MM.1S (cell line): Measurements from ENCODE around the gene PLA2G2F.

Source experiments
- DNase-seq: peaks from one replicate; pipeline ENCODE4 v3.0.0-alpha.2; 2015
- H2AFZ ChIP-seq: fragments of 300-600 bp; sonication (generic); 2 replicates; pipeline ENCODE4 v1.6.0; 2016; ENCODE audit warnings: antibody characterized with exemption, low read length
- H3F3A ChIP-seq: fragments of 300-600 bp; sonication (generic); 2 replicates; pipeline ENCODE4 v1.6.1; 2016; ENCODE audit warnings: mild to moderate bottlenecking, antibody characterized with exemption, low read length, moderate library complexity, mixed read lengths; ENCODE audit not compliant: insufficient read depth
- H3K27ac ChIP-seq: fragments of 300-600 bp; sonication (generic); 2 replicates; pipeline ENCODE4 v1.5.1; 2016; ENCODE audit warnings: mild to moderate bottlenecking, low read length
- H3K27me3 ChIP-seq: fragments of 300-600 bp; sonication (generic); replicated peaks from 2 replicates; pipeline ENCODE4 v1.6.0; 2016; ENCODE audit warnings: low read length; ENCODE audit not compliant: insufficient read depth
- H3K36me3 ChIP-seq: fragments of 300-600 bp; sonication (generic); replicated peaks from 2 replicates; pipeline ENCODE4 v1.6.1; 2016; ENCODE audit warnings: mild to moderate bottlenecking, low read length, mixed read lengths; ENCODE audit not compliant: insufficient read depth
- H3K4me1 ChIP-seq: fragments of 300-600 bp; sonication (generic); 2 replicates; pipeline ENCODE4 v1.6.1; 2016; ENCODE audit warnings: low read length, mixed read lengths
- H3K4me2 ChIP-seq: fragments of 300-600 bp; sonication (generic); 2 replicates; pipeline ENCODE4 v1.6.0; 2016; ENCODE audit warnings: low read depth, low read length
- H3K4me3 ChIP-seq: fragments of 300-600 bp; sonication (generic); 2 replicates; pipeline ENCODE4 v1.5.1; 2016; ENCODE audit warnings: low read length, mixed read lengths
- H3K79me2 ChIP-seq: fragments of 300-600 bp; sonication (generic); 2 replicates; pipeline ENCODE4 v1.6.1; 2016; ENCODE audit warnings: mixed run types, low read length, mixed read lengths
- H3K9ac ChIP-seq: fragments of 300-600 bp; sonication (generic); 2 replicates; pipeline ENCODE4 v1.6.1; 2016; ENCODE audit warnings: low read length, mixed read lengths
- H3K9me2 ChIP-seq: fragments of 300-600 bp; sonication (generic); replicated peaks from 2 replicates; pipeline ENCODE4 v1.6.1; 2016; ENCODE audit warnings: mild to moderate bottlenecking, low read length, mixed read lengths; ENCODE audit not compliant: insufficient read depth
- H3K9me3 ChIP-seq: fragments of 300-600 bp; sonication (generic); replicated peaks from 2 replicates; pipeline ENCODE4 v1.6.1; 2016; ENCODE audit warnings: mild to moderate bottlenecking, low read length, mixed read lengths; ENCODE audit not compliant: insufficient read depth
- H4K20me1 ChIP-seq: fragments of 300-600 bp; sonication (generic); 2 replicates; pipeline ENCODE4 v1.6.1; 2016; ENCODE audit warnings: mild to moderate bottlenecking, low read length, moderate library complexity, mixed read lengths; ENCODE audit not compliant: insufficient read depth
- EZH2 ChIP-seq: fragments of 300-600 bp; sonication (generic); optimal IDR thresholded peaks from 2 replicates; pipeline ENCODE3; 2017; ENCODE audit warnings: low read depth, mild to moderate bottlenecking, antibody characterized with exemption, low read length, mixed read lengths
- EZH2phosphoT487 ChIP-seq: fragments of 300-600 bp; sonication (generic); IDR thresholded peaks from 2 replicates; pipeline ENCODE4 v1.6.1; 2018; ENCODE audit warnings: antibody characterized with exemption, low read length
- TF ChIP-seq, protein P1 (sequence below): fragments of 300-600 bp; sonication (generic); IDR thresholded peaks from 2 replicates; pipeline ENCODE4 v1.5.1; 2016; ENCODE audit warnings: antibody characterized with exemption, low read length, mixed read lengths

PLA2G2F gene

DNA sequence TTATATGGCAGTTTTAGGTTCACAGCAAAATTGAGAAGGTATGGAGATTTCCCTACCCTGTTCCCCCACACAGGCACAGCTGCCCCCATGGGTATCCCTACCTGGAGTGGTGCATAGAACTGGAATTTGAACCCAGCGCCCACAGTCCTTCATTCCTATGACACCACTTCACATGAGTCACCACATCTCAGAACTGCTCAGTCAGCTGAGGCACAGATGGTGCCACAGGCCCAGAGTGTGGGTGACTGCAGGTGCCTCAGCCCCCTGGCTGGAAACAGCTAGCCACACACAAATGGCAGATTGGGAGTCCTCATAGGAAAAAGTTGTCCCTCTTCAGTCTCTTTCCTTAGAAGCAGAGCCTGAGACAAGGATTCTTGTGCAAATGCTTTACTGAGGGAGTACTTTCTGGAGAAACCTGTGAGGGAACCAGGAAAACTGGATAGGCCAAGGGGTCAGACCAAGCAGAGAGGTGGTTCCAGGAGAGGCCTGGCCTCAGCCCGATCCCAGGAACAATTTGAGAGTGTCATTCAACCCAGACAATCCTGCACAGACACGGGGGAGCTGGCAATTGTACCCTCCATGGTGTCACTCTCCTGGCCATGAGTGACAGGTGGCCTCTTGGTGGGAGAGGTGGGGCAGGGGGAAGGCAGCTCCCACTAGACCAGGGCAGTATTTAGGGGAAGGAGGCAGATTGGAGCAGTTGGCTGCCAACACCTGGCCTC lies 26.7 kb upstream of the PLA2G2F start:
- no peaks in the 10 kb centered on the region for H3K79me2 ChIP-seq
- H2AFZ ChIP-seq: no peak overlapping the region
- H3K4me2 ChIP-seq: no peak overlapping the region
- no peaks in the 10 kb centered on the region for H3K27me3 ChIP-seq
- H3K36me3 ChIP-seq: no peaks in the 10 kb centered on the region
- peak; percentile 21 for DNase-seq
- no peak overlapping the region for H3K27ac ChIP-seq
- H4K20me1 ChIP-seq: no peaks in the 10 kb centered on the region
- no peaks in the 10 kb centered on the region for H3K9me2 ChIP-seq
- TF ChIP-seq, protein P1, sequence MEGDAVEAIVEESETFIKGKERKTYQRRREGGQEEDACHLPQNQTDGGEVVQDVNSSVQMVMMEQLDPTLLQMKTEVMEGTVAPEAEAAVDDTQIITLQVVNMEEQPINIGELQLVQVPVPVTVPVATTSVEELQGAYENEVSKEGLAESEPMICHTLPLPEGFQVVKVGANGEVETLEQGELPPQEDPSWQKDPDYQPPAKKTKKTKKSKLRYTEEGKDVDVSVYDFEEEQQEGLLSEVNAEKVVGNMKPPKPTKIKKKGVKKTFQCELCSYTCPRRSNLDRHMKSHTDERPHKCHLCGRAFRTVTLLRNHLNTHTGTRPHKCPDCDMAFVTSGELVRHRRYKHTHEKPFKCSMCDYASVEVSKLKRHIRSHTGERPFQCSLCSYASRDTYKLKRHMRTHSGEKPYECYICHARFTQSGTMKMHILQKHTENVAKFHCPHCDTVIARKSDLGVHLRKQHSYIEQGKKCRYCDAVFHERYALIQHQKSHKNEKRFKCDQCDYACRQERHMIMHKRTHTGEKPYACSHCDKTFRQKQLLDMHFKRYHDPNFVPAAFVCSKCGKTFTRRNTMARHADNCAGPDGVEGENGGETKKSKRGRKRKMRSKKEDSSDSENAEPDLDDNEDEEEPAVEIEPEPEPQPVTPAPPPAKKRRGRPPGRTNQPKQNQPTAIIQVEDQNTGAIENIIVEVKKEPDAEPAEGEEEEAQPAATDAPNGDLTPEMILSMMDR: no peak
- TF ChIP-seq EZH2phosphoT487 (no peak), EZH2 (no peak)
- H3F3A ChIP-seq: no peaks in the 10 kb centered on the region
- H3K4me1 ChIP-seq: peaks cover 7% of the 10 kb centered on the region; the same call in 1 of the 2 replicates
- no peak overlapping the region for H3K4me3 ChIP-seq
- H3K9me3 ChIP-seq: no peaks in the 10 kb centered on the region
- H3K9ac ChIP-seq: no peak overlapping the region

DNA sequence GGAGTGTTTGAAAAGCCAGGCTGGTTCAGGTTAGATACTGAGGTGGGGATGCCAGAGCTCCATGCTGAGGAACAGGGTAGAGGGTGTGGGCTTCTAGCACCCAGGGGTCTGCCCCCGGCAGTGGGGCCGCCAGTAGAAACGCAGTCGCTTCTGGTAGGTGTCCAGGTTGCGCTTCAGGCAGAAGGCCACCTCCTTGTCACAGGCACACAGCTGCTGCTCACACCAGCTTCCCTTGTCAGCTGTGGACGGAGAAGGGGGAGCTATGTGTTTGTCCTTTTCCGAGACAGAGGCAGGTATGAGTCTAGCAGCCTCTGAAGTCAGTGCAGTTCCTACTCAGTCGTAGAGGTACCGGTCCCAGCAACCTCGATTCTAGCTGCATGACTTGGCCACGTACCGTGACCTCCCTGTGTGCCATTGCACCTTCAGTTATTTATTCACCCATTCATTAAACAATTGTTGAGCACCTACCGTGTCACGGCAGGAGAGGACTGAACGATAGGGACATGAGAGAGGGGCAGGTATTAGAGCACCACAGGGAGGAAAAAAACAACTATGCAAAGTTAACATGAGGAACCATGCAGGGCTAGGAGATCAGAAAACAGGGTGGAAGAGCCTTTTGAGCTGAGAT lies 25.0 kb upstream of the PLA2G2F start:
- peaks cover 7% of the 10 kb centered on the region; the same call in 1 of the 2 replicates for H3K4me1 ChIP-seq
- no peaks in the 10 kb centered on the region for H4K20me1 ChIP-seq
- no peak overlapping the region for H3K9ac ChIP-seq
- H3K4me3 ChIP-seq: no peak overlapping the region
- H3K9me3 ChIP-seq: no peaks in the 10 kb centered on the region
- H3K27me3 ChIP-seq: no peaks in the 10 kb centered on the region
- H3K36me3 ChIP-seq: no peaks in the 10 kb centered on the region
- H3K79me2 ChIP-seq: no peaks in the 10 kb centered on the region
- H3K27ac ChIP-seq: no peak overlapping the region
- H3F3A ChIP-seq: no peaks in the 10 kb centered on the region
- DNase-seq: no peak
- H3K4me2 ChIP-seq: no peak overlapping the region
- H2AFZ ChIP-seq: no peak overlapping the region
- TF ChIP-seq, protein P1: no peak
- TF ChIP-seq EZH2: no peak
- no peak for TF ChIP-seq EZH2phosphoT487
- H3K9me2 ChIP-seq: no peaks in the 10 kb centered on the region

DNA sequence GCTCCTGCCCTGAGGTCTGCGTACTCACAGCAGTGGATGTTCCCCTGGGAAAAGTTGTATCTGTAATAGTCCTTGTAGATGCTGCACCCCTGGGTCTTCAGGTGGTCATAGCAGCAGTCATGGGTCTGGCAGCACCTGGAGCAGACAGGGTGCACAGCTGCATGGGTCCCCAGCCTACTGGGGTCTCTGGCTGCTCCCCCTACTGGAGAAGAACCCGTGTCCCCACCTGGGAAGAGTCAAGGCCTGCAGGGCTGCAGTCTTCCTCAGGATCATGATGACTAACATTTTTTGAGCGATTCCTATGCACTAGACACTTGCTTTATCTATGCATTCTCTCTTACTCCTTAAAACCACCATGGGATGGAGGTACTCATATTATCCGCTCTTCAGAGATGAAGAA lies 23.6 kb upstream of the PLA2G2F start:
- TF ChIP-seq EZH2 (no peak), EZH2phosphoT487 (no peak)
- TF ChIP-seq, protein P1: no peak
- H4K20me1 ChIP-seq: no peaks in the 10 kb centered on the region
- H2AFZ ChIP-seq: no peak overlapping the region
- H3K27me3 ChIP-seq: no peaks in the 10 kb centered on the region
- no peaks in the 10 kb centered on the region for H3F3A ChIP-seq
- no peak overlapping the region for H3K27ac ChIP-seq
- no peaks in the 10 kb centered on the region for H3K9me3 ChIP-seq
- no peak overlapping the region for H3K4me3 ChIP-seq
- no peaks in the 10 kb centered on the region for H3K36me3 ChIP-seq
- no peak overlapping the region for H3K9ac ChIP-seq
- no peaks in the 10 kb centered on the region for H3K4me1 ChIP-seq
- H3K79me2 ChIP-seq: no peaks in the 10 kb centered on the region
- H3K9me2 ChIP-seq: no peaks in the 10 kb centered on the region
- no peak for DNase-seq
- no peak overlapping the region for H3K4me2 ChIP-seq
